Right forelimb (tissue), 1 donor: ENCODE results near the gene LHFPL5.

Source experiments
- DNase-seq: peaks from one replicate; pipeline ENCODE4 v3.0.0-alpha.2; 2018

LHFPL5 gene

DNA sequence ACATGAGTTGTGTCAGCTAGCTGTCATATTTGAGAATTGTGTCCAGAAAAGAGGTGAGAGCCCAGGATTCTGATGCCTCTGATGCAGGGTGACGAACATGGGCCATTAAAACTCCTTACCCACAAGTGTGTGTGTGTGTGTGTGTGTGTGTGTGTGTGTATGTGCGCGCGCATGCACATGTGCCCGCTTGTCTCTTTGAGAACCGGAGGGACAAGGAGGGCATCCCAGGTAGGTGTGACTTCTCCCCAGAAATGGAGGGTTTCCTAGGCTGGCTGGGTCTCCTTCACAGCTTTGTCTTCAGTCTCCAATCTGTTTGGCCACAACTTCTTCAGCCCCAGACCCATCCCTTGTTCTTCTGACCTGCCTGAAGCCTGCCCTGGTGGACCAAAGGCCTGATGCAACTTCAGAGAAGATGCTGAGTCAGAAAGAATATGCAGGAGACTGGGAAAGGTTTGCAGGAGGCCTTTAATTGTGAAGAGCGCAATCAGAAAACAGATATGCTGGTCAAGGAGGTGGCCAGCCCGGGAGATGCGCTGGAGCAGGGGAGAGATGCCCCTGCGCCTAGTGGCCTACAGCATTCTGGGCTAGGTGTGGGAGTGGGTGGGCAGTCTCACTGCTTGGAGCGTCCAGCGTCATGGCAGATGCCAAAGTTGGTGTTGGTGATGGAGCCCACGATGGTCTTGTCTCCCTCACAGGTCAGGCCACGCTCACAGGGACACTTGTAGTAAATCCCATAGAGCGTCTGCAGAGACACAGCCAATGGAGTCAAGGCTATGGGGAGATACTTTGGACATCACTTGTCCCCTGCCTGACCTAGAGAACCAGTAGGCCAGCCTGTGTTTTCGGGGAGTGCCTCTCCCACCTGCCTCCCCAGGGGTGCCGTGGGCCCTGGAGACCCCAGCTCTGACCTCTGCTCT is 10.4 kb upstream of the LHFPL5 start:
- no peak for DNase-seq

GRCh38 chr6:35795453-35796071 is 9.6 kb upstream of the LHFPL5 start:
- no peak for DNase-seq

GRCh38 chr6:35796236-35796635 is 8.9 kb upstream of the LHFPL5 start:
- no peak for DNase-seq

DNA sequence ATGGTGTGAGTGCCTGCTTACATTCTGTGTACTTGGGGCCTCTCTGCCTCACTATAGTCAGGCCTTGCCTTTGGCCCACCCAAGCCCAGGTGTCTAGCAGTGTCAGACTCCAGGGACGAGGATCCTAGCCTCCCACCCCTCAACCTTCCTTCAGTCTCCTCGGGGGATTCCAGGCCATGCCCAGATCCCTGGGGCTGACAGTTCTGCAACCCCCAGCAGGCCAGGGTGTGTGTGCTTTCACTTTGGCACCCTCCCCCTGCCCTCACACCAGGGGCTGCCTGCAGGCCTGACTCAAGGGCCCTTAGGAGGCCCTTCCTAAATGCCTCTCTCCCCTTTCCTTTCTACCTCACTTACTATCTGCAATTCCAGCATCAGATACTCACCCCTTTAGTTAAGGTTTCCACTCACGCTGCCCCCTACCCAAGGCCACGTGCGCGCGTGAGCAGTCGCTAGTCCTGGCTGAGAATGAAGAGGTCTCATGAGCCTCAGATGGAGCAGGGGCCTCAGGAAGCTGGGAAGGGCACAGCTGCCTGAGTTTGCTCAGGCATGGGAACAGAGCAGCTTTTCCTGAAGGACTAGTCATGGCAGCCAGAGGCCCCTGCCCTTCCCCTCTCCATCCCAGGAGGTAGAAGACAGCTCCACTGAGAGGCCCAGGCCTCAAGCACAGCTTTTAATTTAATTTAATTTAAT is 7.2 kb upstream of the LHFPL5 start:
- DNase-seq = no peak

GRCh38 chr6:35798706-35799105 is 6.4 kb upstream of the LHFPL5 start:
- DNase-seq = no peak

DNA sequence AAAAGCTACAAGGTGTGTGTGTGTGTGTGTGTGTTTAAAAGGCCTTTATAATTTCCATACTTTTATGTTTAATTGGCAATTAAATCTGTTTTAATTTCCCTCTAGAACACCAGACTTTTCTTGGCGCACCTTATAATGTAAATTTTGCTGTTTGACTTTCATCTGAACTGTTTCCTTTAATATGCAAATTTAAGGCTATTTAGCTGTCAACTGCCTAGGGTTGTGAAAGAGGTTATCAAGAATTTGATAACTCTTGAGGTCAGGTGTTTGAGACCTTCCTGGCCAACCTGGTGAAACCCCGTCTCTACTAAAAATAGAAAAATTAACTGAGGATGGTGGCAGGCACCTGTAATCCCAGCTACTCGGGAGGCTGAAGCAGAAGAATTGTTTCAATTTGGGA is 4.0 kb upstream of the LHFPL5 start:
- no peak for DNase-seq

DNA sequence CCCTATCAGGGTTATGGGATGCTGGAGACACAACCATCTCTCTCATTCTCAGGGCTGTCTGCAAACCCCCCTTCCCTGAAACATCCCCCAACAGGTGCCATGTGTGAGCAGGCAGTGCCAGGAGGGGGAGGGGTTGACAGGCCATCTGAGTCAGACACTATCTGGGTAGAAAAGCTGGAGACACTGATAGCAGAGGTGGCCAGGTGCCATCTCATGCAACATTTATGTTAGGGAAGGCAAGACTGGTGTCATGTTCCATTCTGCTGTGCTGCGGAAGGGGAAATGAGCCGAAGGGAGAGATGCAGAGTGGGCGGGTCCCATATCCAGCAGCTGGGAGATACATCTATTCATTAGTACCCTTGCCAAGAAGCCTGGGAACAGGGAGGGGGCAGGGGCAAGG is 3.5 kb downstream of the LHFPL5 start:
- DNase-seq = no peak

DNA sequence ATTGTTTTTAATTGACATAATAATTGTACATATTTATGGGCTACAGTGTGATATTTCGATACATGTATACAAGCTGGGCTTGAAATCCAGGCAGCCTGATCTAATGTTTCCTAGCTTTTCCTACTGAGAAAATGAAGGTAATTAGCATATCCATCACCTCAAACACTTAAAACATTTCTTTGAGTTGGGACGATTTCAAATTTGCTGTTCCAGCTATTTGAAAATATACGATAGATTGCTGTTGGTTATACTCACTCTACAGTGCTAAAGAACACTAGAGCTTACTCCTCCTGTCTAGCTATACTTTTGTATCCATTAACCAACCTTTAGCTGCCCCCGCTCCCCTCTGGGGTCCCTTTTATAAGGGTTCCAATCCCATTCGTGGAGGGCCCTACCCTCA is 4.7 kb downstream of the LHFPL5 start:
- DNase-seq = no peak

DNA sequence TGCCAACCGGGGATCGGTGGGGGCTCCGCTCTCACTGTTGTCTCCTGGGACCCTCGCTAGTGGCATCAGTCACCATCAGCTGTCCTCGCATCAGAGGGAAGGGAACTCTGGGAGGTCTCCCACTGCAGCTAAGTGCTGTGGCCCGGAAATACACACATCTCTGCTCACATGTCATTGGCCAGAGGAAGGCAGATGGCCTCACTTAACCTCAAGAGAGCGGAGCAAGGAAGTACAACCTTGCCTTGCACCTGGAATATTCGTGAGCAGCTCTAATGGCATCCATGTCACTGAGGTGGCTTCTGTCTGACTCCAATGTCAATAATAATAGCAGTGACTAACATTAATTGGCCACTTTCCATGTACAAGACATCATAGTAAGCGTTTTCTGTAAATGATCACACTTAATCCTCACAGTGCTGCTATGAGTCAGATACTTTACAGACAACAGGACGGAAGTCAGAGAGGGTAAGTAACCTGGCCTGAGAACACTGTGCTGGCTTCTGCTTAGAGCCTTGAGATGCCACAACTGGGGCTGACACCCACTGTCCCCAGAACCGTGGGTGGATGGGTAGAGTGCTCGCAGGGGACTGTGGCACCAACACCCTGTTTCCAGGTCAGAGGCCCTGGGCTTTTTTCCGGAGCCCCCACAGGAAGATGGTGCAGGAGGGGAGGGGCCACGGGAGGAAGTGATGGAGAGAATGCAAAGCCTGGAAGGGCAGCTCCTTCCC is 6.0 kb downstream of the LHFPL5 start:
- DNase-seq = no peak

DNA sequence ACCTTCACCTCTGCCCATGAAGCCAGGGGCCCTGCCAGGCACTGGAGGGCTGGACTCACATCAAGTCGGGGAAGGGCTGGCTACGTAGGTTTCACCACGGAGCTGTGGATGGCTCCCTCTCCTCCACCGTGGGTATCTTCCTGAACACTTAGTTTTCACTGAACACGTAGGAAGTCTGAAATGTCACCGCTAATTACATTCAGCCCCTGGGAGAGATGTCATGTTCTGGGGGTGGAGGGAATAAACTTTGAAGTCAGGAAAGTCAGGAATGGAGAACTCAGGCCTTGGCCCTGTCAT is 6.5 kb downstream of the LHFPL5 start:
- DNase-seq = no peak

- DNase-seq = no peak
These were observed 12.4 kb downstream of the LHFPL5 start for GRCh38 chr6:35817515-35817914.

DNA sequence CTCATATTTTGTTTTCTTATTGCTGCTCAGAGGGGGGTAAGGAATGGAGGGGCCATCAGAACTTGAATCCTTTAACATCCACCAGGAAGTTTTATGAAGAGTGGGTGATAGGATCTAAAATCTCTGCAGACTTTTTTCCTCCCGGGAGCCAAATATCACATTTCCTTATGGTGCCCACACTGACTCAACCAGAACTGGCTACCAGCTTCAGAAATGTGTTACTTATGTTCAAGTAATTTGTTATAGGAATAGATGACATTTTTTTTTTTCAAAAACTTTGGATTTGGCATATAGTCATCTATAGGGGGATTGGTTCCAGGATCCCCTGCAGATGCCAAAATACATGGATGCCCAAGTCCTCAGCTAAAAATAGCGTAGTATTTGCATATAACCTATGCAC is 18.4 kb downstream of the LHFPL5 start:
- DNase-seq = no peak

GRCh38 chr6:35824552-35825192 is 19.5 kb downstream of the LHFPL5 start:
- no peak for DNase-seq

DNA sequence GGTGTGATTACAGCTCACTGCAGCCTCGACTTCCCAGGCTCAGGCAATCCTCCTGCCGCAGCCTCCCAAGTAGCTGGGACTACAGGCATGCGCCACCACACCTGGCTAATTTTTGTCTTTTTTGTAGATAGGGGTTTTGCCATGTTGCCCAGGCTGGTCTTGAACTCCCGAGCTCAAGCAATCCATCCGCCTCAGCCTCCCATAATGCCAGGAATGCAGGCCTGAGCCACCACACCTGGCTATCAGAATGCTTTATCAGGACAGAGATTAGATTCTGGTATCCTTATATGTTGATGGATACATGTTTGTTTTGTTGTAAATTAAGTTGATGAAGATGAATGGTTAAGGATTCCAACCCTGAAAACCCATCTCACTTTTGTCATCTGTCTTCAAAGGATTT is 24.2 kb downstream of the LHFPL5 start:
- DNase-seq = no peak

- DNase-seq = no peak
These were observed 26.3 kb downstream of the LHFPL5 start for GRCh38 chr6:35831257-35832007.

GRCh38 chr6:35833536-35833935 is 28.4 kb downstream of the LHFPL5 start:
- no peak for DNase-seq

DNA sequence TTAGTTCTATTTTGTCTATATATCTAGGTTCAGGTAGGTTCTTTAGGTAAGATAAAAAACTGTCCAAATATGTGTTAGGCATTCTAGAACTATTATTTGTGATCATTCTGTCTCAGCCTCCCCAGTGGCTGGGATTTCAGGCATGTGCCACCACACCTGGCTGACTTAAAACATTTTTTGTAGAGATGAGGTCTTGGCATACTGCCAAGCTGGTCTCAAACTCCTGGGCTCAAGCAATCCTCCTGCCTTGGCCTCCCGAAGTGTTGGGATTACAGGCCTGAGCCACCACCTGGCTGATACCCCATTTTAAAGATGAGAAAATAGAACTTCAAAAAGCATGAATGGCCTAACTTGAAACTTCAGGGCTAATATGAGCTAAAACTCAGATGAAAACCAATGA is 33.9 kb downstream of the LHFPL5 start:
- DNase-seq = no peak

DNA sequence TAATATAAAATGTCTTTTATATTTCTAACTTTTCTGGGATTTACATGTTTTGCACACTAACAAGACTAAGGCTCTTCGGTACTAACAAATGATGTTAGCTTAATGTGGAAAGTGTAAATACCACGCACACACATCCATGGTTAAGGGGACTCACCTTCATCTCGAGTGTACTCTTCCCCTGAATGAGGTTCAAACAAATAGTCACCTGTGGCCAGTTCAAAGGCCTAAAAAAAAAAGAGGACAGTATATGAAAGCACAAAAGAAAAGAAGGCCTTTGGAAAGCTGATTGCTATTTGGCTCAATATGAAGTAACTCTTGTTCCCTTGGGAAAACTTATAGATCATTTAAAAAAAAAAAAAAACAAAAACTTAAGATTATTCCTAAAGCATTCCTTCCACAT is 37.2 kb downstream of the LHFPL5 start:
- no peak for DNase-seq

DNA sequence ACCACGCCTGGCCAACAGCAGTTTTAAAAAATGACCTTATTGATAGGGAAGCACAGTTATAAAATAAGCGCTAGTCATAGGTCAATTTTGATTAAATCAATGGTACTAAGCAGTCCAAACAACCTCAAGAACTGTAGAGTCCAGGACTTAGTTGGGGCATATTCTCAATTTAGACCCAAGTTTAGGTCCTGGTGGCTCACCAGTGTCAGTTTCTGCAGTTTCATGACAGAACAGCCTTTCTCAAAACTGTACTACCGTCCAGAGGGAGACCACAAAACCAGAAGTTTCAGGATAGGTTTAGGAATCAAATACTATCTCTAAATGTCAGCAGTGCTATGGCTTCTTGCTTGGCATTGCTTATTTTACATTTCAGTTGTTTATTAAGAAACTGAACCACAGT is 39.1 kb downstream of the LHFPL5 start:
- DNase-seq = no peak

DNA sequence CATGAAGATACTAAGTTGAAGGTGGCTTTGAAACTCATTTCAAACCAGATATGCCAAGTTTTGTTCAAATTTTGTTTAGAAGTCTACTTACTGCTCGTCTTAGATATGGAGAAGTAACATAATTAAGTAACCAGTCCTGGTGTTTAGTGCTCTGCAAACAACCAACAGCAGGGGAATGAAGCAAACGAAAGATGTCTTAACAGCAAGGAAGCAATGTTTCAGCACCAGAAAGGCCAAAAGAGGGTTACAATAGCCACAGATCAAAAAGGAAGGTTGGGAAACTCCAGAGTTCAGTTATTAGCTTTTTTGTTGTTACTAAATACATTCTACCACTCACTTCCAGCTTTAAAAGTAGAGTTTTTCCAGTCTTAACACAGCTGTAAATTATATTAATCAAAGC is 45.1 kb downstream of the LHFPL5 start:
- no peak for DNase-seq

- DNase-seq = no peak
These were observed 47.8 kb downstream of the LHFPL5 start for GRCh38 chr6:35852994-35853393.

DNA sequence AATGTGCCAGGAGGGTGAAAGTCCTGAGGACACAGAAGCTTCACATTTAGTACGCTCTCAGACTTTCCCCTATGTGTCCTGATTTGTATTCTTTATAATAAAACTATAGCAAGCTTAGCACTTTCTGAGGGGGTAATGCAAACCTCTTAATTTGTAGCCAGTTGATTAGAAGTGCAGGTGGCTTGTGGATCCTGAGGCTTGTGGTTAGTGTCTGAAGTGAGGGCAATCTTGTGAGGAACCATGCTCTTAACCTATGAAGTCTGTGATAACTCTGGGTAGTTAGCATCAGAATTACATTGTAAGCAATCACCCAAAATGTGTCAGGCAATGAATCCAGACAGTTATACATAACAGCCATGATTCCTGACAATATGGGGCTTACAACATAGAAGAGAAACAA is 51.1 kb downstream of the LHFPL5 start:
- no peak for DNase-seq
